ENCODE data around the gene PFAS. TPM values are rescaled to one million over a fixed set of nuclear protein-coding genes. Genes with fewer than 3 reads are reported as not detected.

PFAS gene
- total and polyA plus RNA-seq, 10 of the 15 experiments (the other 5 are each of a cell fraction or from before 2014, with no cell fraction given), result 13.9 to 122 (median 47.2) TPM

- RAD21 ChIA-PET (ENCODE audit: unreplicated experiment), result interaction anchor here (0.6 to 1.7 kb wide), 9 partner anchors 13 to 660 kb away, joined by 3 to 6 read pairs (median 3); partner anchors contain the start of genes CTC1, PFAS and SAT2
- WGBS (ENCODE audit: insufficient coverage, insufficient replicate concordance, low lambda C conversion rate, missing lambda C conversion rate), result under 1% methylated on average over 52 of the region's 53 CpGs
- peaks cover 6% of the 10 kb centered on the region for H3K79me2 ChIP-seq (ENCODE audit: control insufficient read depth, insufficient read depth, low read length)
- H4K20me1 ChIP-seq (ENCODE audit: control insufficient read depth, insufficient read depth), result no peaks in the 10 kb centered on the region
- FAIRE-seq (peak; percentile 64), DNase-seq (ENCODE audit: low read depth, low spot score) (peak; percentile 40), ATAC-seq (peak; percentile 95)
- H3K27ac ChIP-seq (ENCODE audit: control insufficient read depth, insufficient read depth), result peak within 1 kb of the TSS; percentile 92
- intact Hi-C loops (cut with micrococcal nuclease; ENCODE audit: unreplicated experiment) (loop anchor here (2.0 kb wide), 1 partner anchor 40 kb away; the partner anchor contains the start of genes CTC1 and PFAS), in situ Hi-C loops (cut with MboI) (no loop called here)
- peak within 1 kb of the TSS; percentile 88 for H3K4me2 ChIP-seq (ENCODE audit: control insufficient read depth, insufficient read depth)
- no peaks in the 10 kb centered on the region for H3K27me3 ChIP-seq (replicated peaks in 1 of 2; ENCODE audit: control insufficient read depth in 2 of 2, insufficient read depth in 2 of 2, low read length in 1 of 2)
- no peaks in the 10 kb centered on the region for H3K9me3 ChIP-seq (replicated peaks; ENCODE audit: control insufficient read depth, insufficient read depth, low read length)
- peak within 1 kb of the TSS; percentile 92 for H3K9ac ChIP-seq (ENCODE audit: control insufficient read depth, insufficient read depth, low read length)
- H3K4me1 ChIP-seq (ENCODE audit: control insufficient read depth, insufficient read depth, low read length), result peaks cover 19% of the 10 kb centered on the region
- POLR2A ChIA-PET, result interaction anchor here (0.6 to 2.2 kb wide), 12 partner anchors 16 to 169 kb away, joined by 3 to 19 read pairs (median 4); partner anchors contain the start of genes CTC1 and PFAS
- peak within 1 kb of the TSS; percentile 94 for H2AFZ ChIP-seq (ENCODE audit: control insufficient read depth, low read depth, low read length)
- CTCF ChIA-PET, result interaction anchor here (0.6 to 2.2 kb wide), 5 partner anchors 11 to 94 kb away, joined by 3 to 14 read pairs (median 4); partner anchors contain the start of gene CTC1
- H3K4me3 ChIP-seq, result peak within 1 kb of the TSS; percentile 93
- BruUV-seq (replicated peaks), result TSS peak; percentile 93
- no peaks in the 10 kb centered on the region for H3K36me3 ChIP-seq (ENCODE audit: control insufficient read depth in 2 of 2, insufficient read depth in 2 of 2, low read length in 1 of 2)
- SMC1A ChIA-PET (ENCODE audit: uncharacterized antibody, unreplicated experiment), result interaction anchor here (0.6 to 1.8 kb wide), 10 partner anchors 12 to 247 kb away, joined by 3 to 8 read pairs (median 4); partner anchors contain the start of genes CTC1 and PFAS
- TF ChIP-seq BHLHE40 (IDR thresholded peaks at IDR 0.05; ENCODE audit: borderline replicate concordance in 1 of 2, low read depth in 2 of 2, low read length in 1 of 2), result peak; percentile 17 to 62; a peak in 3 of 4 replicates
- TF ChIP-seq NFYB (IDR thresholded peaks at IDR 0.05; ENCODE audit: insufficient read depth, low read depth, low read length), result peak; percentile 58; the same call in 1 of the 2 replicates
- TF ChIP-seq RUNX3 (IDR thresholded peaks at IDR 0.05; ENCODE audit: low read length), result peak; percentile 36; the same call in 1 of the 2 replicates
- TF ChIP-seq CREM (IDR thresholded peaks at IDR 0.05; ENCODE audit: low read depth), result peak; percentile 44; the same call in 1 of the 2 replicates
- peak; percentile 57 for TF ChIP-seq MXI1 (IDR thresholded peaks at IDR 0.05; ENCODE audit: low read depth, low read length)
- no peak for TF ChIP-seq IKZF2 (IDR thresholded peaks at IDR 0.05)
- peak; percentile 19; the same call in 1 of the 2 replicates for TF ChIP-seq HDGF (IDR thresholded peaks at IDR 0.05)
- TF ChIP-seq YY1 (IDR thresholded peaks at IDR 0.05; ENCODE audit: low read depth, low read length), result peak; percentile 81
- no peak for TF ChIP-seq BCLAF1 (IDR thresholded peaks at IDR 0.05)
- TF ChIP-seq ZNF384 (IDR thresholded peaks at IDR 0.05; ENCODE audit: borderline replicate concordance, low read depth, low read length), result no peak
- no peak for TF ChIP-seq CHD1 (IDR thresholded peaks at IDR 0.05; ENCODE audit: low read depth, low read length)
- TF ChIP-seq SP1 (IDR thresholded peaks at IDR 0.05; ENCODE audit: low read depth, low read length), result peak; percentile 58
- TF ChIP-seq E4F1 (IDR thresholded peaks at IDR 0.05; ENCODE audit: borderline replicate concordance, partially characterized antibody), result peak; percentile 26
- 0 out of 2 replicates have a peak, but pooled peaks have one; percentile 60 for TF ChIP-seq SIN3A (IDR thresholded peaks at IDR 0.05; ENCODE audit: low read depth, low read length)
These were observed 39.4 kb downstream of the PFAS start, which contains the start of gene RANGRF for GRCh38 chr17:8288336-8289102. Gene RANGRF (plus strand): TSS chr17:8288670. CDS start chr17:8288789, 119 bp downstream.

Measured in GM12878 (cell line).